LHCN-M2 (cell line): ENCODE data around the gene CCDC87. TPM values are rescaled to one million over a fixed set of nuclear protein-coding genes. Genes with fewer than 3 reads are reported as not detected.
"Not testable (repeated sequence)": the region's sequence is repeated elsewhere in the genome, so short reads cannot be mapped to it uniquely, and the experiment has no call there.

Experiments used
- DNase-seq: peaks from one replicate; pipeline ENCODE4 v3.0.0-alpha.2; 2012; ENCODE audit warnings: low read depth
- total RNA-seq: library from RNA; depleted of rRNA; stranded (reverse); fragments of >200 nt; gene quantifications from 2 replicates; pipeline ENCODE4 v1.2.3, GENCODE V29; 2014; rRNA removed

CCDC87 gene
- total RNA-seq, 1 experiment from 2014 or later: 0.34 TPM

GRCh38 chr11:66555416-66555815 is 37.4 kb downstream of the CCDC87 start:
- DNase-seq: no peak

GRCh38 chr11:66554602-66555001 is 38.3 kb downstream of the CCDC87 start:
- DNase-seq: no peak

DNA sequence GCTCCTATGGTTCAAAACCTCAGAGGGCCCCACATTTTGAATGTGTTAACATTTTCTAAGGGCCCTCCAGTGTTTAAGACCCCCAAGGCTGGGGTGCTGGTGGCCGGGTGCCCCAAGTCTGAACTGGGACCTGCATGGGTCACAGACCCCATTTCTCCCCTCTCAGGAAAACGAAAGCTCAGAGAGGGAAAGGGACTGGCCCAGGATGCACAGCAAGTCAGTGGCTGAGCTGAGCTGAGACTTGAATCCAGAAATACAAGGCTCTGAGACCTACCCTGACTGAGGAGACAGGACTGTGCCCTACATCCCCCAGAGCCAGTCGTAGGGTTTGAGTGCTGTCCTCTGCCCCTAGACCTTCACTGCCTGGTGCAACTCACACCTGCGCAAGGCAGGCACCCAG is 42.0 kb downstream of the CCDC87 start:
- DNase-seq: no peak

DNA sequence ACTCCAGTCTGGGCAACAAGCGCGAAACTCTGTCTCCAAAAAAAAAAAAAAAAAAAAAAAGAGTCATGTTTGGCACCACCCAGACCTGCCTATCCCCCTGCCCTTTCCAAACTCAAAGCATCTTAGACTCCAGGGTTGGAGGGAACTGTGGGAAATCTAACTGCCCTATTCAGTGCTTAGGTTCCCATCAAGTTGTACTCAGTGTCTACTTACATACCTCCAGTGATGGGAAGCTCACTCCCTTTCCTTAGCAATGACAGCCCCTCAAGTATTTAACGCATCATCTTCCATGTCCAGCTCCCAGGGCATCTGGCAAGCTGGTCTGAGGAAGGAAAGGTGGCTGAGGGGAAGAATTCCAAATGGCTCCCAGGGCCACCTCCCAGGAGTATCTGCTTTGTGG is 43.2 kb downstream of the CCDC87 start:
- DNase-seq: no peak

GRCh38 chr11:66548774-66549630 is 43.9 kb downstream of the CCDC87 start:
- no peak for DNase-seq

DNA sequence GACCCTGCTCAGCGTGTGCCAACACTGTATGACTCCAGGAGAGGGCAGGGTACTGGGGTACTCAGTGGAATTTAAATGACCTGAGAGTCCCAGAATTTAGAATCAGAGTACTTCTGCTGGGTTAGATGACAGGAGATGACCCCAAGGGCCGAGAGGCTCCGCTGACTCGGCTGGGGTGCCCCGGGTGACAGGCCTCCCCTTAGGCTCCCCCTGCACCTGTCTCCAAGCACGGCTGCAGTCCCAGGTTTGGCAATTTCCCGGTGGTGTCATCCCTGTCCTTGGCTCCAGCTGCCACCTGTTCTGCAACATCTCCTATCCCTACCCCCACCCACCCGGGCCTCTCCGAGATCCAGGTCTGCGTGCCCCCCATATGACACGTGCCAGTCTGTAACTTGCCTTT is 44.8 kb downstream of the CCDC87 start:
- no peak for DNase-seq

- no peak for DNase-seq
These were observed 45.2 kb downstream of the CCDC87 start for GRCh38 chr11:66547662-66548009.

DNA sequence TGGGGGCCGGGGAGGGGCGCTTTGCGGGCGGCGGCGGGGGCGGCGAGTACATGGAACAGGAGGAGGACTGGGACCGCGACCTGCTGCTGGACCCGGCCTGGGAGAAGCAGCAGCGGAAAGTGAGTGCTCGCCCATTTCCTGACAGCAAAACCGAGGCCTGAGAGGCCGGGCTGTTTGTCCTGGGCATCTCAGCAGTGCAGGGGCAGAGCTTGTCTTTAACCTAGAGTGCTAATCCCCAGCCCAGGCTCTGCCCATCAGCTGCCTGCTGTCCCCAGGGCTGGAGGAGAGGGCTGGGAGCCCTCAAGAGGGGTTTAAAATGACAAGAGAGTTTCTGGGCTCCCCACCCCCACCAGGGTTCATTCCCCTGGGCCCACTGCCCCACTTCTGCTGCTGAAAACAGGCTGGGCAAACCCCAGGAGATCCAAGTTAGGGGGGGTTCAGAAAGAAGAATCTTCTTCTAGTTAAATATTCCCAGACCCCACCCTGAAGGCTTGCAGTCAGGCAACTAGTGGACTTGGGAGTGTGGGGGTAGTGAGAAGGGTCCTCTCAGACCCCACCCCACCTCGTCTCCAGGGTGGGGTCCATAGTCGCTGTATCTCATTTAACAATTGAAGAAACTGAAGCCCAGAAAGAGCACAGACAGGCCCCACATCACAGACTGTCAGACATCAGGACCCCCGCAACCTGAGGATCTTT is 45.7 kb downstream of the CCDC87 start:
- DNase-seq: no peak

GRCh38 chr11:66546368-66546965 is 46.4 kb downstream of the CCDC87 start, which contains the start of gene ACTN3:
TSS of gene ACTN3 (plus strand) at chr11:66546903. CDS start at chr11:66546938, 35 bp downstream.
- DNase-seq: no peak

GRCh38 chr11:66545701-66546367 is 47.0 kb downstream of the CCDC87 start, which contains the start of gene ZDHHC24:
TSS of gene ZDHHC24 (minus strand) at chr11:66546048. CDS start at chr11:66546003, 45 bp downstream.
- DNase-seq: peak; percentile 97

- not testable (repeated sequence) for DNase-seq
These were observed 47.9 kb downstream of the CCDC87 start for GRCh38 chr11:66544952-66545351.

DNA sequence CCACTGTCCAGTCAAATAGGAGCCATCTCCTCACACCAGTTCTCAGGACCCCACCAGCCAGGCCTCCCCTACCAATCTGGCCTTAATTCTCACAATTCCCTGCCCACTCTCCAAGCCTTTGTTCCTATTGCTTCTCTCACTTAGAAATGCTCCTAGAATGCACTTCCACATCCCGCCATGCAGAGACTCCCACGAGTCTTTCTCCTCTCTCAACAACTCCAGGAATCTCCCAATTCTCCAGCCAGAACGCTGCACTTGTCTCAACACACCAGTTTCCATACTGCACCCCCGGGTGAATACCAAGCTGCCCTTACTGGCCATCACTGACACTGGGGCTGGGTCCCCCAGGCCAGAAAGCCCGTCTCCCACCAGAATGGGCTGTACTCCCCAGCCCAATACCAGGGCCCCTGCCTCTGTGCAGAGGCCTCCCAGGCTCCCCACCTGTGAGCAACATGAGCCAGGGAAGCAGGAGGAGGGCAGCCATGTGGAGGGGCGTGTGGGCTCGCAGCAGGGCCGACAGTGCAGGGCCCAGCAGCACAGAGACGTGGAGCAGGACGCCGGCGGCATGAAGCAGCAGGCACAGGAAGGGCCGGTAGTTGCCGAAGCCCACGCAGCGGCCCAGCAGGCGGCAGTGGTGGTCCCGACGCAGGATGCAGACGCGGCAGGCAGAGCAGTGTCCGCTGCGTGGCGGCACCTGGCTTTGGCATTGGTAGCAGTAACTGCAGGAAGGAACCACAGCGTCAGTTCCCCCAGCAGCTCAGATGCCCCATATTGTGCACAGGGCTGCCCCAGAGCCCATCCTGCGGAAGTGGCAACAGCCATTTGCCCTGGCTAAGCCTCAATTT is 49.4 kb downstream of the CCDC87 start:
- DNase-seq: no peak

DNA sequence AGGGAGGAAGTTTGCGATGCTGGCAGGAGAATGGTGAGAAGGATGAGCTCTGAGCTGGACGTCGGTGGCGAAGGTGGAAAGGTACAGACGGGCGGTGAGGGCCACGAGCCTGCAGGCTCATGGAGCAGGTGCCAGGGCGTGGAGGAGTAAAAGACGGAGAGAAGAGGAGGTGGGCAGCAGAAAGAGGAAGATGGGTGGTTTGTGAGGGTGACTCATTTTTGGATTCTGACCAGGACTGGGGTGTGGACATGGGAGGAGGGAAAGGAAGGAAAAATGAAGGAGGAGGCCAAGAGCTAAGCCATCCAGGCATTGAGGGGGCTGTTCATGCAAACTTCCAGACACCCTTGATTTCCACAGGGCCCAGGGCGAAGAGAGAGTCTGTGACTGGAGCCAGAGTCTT is 50.5 kb downstream of the CCDC87 start:
- no peak for DNase-seq

DNA sequence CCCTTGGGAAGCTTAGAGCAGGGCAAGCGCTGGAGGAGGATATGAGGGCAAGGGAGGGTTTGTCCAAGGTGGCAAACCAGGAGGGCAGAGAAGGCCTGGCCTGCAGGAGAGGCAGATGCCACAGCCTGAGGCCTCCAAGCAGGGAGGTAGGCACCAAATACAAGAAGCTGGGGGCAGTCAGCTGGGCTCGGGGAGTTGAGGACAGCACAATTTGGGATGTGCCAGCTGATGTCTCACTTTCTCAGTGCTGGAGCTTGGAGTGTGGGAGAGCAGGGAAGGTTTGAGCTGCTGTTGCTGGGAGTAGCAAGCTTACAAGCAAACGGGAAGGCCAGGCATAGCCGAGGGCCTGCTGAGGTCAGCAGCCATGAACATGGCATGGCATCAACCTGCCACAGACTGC is 51.0 kb downstream of the CCDC87 start:
- no peak for DNase-seq

DNA sequence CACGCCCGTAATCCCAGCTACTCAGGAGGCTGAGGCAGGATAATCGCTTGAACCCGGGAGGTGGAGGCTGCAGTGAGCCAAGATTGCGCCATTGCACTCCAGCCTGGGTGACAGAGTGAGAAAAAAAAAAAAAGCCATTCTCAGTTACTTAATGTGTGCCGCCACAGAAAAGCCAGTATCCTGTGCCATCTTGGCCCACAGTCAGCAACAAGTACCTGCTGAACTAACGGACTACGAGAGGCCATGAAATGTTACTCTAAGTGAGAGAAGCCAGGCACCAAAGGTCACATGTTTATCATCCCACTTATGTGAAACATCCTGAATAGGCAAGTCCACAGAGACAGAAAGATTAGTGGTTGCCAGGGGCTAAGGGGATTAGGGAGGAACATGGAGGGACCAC is 52.3 kb downstream of the CCDC87 start:
- DNase-seq: not testable (repeated sequence)

Other genes starting within 250 kb of the CCDC87 start
- gene BRMS1, start 248.0 kb downstream of the CCDC87 start, total RNA-seq: 102 and 107 TPM in 2 replicates
- gene B4GAT1, start 245.4 kb downstream of the CCDC87 start, total RNA-seq: 50.9 and 51.0 TPM in 2 replicates
- not detected in 2 replicates for gene SLC29A2, start 221.3 kb downstream of the CCDC87 start, total RNA-seq
- 0.13 TPM in 1 of 2 replicates, not detected in the other for gene NPAS4, start 172.0 kb downstream of the CCDC87 start, total RNA-seq
- 49.9 and 57.8 TPM in 2 replicates for gene MRPL11, start 154.2 kb downstream of the CCDC87 start, total RNA-seq
- gene PELI3, start 126.2 kb downstream of the CCDC87 start, total RNA-seq: 6.5 and 7.2 TPM in 2 replicates
- 66.8 and 71.2 TPM in 2 replicates for gene DPP3, start 112.6 kb downstream of the CCDC87 start, total RNA-seq
- 19.0 and 26.2 TPM in 2 replicates for gene BBS1, start 82.4 kb downstream of the CCDC87 start, total RNA-seq
- 20.1 and 24.8 TPM in 2 replicates for gene ZDHHC24, start 47.0 kb downstream of the CCDC87 start, total RNA-seq
- gene ACTN3, start 46.2 kb downstream of the CCDC87 start, total RNA-seq: not detected in 2 replicates
- gene CTSF, start 24.5 kb downstream of the CCDC87 start, total RNA-seq: 25.1 and 28.9 TPM in 2 replicates
- 20.3 and 22.5 TPM in 2 replicates for gene CCS, start 122 bp upstream of the CCDC87 start, total RNA-seq
- 50.0 and 58.7 TPM in 2 replicates for gene RBM14, start 23.6 kb upstream of the CCDC87 start, total RNA-seq
- 86.4 and 87.6 TPM in 2 replicates for gene RBM4, start 45.6 kb upstream of the CCDC87 start, total RNA-seq
- gene RBM4B, start 84.8 kb upstream of the CCDC87 start, total RNA-seq: 23.5 and 33.2 TPM in 2 replicates
- gene SPTBN2, start 136.2 kb upstream of the CCDC87 start, total RNA-seq: 0.06 and 0.57 TPM in 2 replicates